OCI-LY1 (cell line): ENCODE data around the gene PPP2R3C.

Experiments used
- H2AFZ ChIP-seq: fragments of 200-600 bp; sonication (generic), shearing (Covaris generic); 2 replicates; pipeline ENCODE4 v1.6.0; 2014; ENCODE audit warnings: antibody characterized with exemption, mild to moderate bottlenecking, low read length
- H3F3A ChIP-seq: fragments of 200-600 bp; sonication (generic), shearing (Covaris generic); 2 replicates; pipeline ENCODE4 v1.6.0; 2014; ENCODE audit warnings: mild to moderate bottlenecking, antibody characterized with exemption, low read length, moderate library complexity; ENCODE audit not compliant: insufficient read depth
- H3K27ac ChIP-seq: fragments of 200-600 bp; sonication (generic); 2 replicates; pipeline ENCODE4 v1.5.1; 2014; ENCODE audit warnings: low read length, mixed run types, mild to moderate bottlenecking, low read depth; ENCODE audit not compliant: poor library complexity, severe bottlenecking
- H3K27me3 ChIP-seq: fragments of 200-600 bp; sonication (generic); 2 replicates; pipeline ENCODE4 v1.6.0; 2014; ENCODE audit warnings: antibody characterized with exemption, mild to moderate bottlenecking, low read length, moderate library complexity; ENCODE audit not compliant: insufficient read depth
- H3K36me3 ChIP-seq: fragments of 200-600 bp; sonication (generic); 2 replicates; pipeline ENCODE4 v1.6.1; 2014; ENCODE audit warnings: mild to moderate bottlenecking, antibody characterized with exemption, low read length, moderate library complexity, mixed read lengths; ENCODE audit not compliant: insufficient read depth
- H3K4me1 ChIP-seq: fragments of 200-600 bp; sonication (generic); 2 replicates; pipeline ENCODE4 v1.5.1; 2014; ENCODE audit warnings: mild to moderate bottlenecking, low read length, moderate library complexity; ENCODE audit not compliant: insufficient read depth, severe bottlenecking
- H3K4me2 ChIP-seq: fragments of 200-600 bp; sonication (generic), shearing (Covaris generic); 2 replicates; pipeline ENCODE4 v1.6.1; 2014; ENCODE audit warnings: low read length
- H3K4me3 ChIP-seq: fragments of 200-600 bp; sonication (generic); 2 replicates; pipeline ENCODE4 v1.5.1; 2014; ENCODE audit warnings: low read length, low read depth, mild to moderate bottlenecking, mixed read lengths; ENCODE audit not compliant: poor library complexity, severe bottlenecking
- H3K79me2 ChIP-seq: fragments of 200-600 bp; shearing (Covaris generic); 2 replicates; pipeline ENCODE4 v1.6.1; 2016; ENCODE audit warnings: mixed run types, low read length, mixed read lengths; ENCODE audit not compliant: insufficient read depth
- H3K9ac ChIP-seq: fragments of 200-600 bp; sonication (generic), shearing (Covaris generic); 2 replicates; pipeline ENCODE4 v1.6.1; 2014; ENCODE audit warnings: mild to moderate bottlenecking, low read length, mixed read lengths
- H3K9me2 ChIP-seq: fragments of 200-600 bp; sonication (generic), shearing (Covaris generic); 2 replicates; pipeline ENCODE4 v1.6.1; 2014; ENCODE audit warnings: low read depth, mild to moderate bottlenecking, low read length, mixed read lengths
- H3K9me3 ChIP-seq: fragments of 200-600 bp; shearing (Covaris generic); 2 replicates; pipeline ENCODE4 v1.6.1; 2014; ENCODE audit warnings: low read length, mixed read lengths
- H4K20me1 ChIP-seq: fragments of 200-600 bp; sonication (generic), shearing (Covaris generic); 2 replicates; pipeline ENCODE4 v1.6.0; 2016; ENCODE audit warnings: mild to moderate bottlenecking, low read length; ENCODE audit not compliant: insufficient read depth
- EZH2 ChIP-seq: fragments of 200-600 bp; sonication (generic), shearing (Covaris generic); IDR thresholded peaks from 2 replicates; pipeline ENCODE4 v1.8.0; 2017; ENCODE audit warnings: borderline replicate concordance, mixed run types, mild to moderate bottlenecking, antibody characterized with exemption, low read length, moderate library complexity, mixed read lengths
- TF ChIP-seq, protein P1 (sequence below): fragments of 200-600 bp; sonication (generic), shearing (Covaris generic); IDR thresholded peaks from 2 replicates; pipeline ENCODE4 v1.5.1; 2017; ENCODE audit warnings: mild to moderate bottlenecking, antibody characterized with exemption, low read length, moderate library complexity, mixed read lengths

The PPP2R3C gene

DNA sequence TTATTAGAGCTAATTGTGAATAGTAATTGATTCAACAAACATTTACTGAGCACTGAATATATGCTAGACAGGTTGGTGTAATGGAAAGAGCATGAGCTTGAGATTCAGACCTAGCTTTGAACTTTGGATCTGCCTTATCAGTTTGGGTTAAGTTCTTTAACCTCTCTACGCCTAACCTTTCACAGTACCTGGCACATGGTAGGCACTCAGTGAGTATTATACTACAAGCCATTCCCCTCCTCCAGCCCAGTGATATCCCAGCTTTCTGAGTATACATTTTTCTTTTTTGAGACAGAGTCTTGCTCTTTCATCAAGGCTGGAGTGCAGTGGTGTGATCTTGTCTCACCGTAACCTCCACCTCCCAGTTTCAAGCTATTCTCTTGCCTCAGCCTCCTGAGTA is 43.7 kb downstream of the PPP2R3C start:
- Histone ChIP-seq H3K27ac (no peak overlapping the region), H3K4me1 (no peaks in the 10 kb centered on the region), H3K9ac (no peak overlapping the region), H3K79me2 (no peaks in the 10 kb centered on the region), H4K20me1 (no peaks in the 10 kb centered on the region), H3F3A (no peaks in the 10 kb centered on the region), H3K4me2 (no peak overlapping the region), H3K4me3 (no peak overlapping the region), H3K9me3 (no peaks in the 10 kb centered on the region), H3K36me3 (peaks cover 10% of the 10 kb centered on the region), H3K27me3 (no peaks in the 10 kb centered on the region), H3K9me2 (no peaks in the 10 kb centered on the region), H2AFZ (no peak overlapping the region)
- TF ChIP-seq, protein P1, sequence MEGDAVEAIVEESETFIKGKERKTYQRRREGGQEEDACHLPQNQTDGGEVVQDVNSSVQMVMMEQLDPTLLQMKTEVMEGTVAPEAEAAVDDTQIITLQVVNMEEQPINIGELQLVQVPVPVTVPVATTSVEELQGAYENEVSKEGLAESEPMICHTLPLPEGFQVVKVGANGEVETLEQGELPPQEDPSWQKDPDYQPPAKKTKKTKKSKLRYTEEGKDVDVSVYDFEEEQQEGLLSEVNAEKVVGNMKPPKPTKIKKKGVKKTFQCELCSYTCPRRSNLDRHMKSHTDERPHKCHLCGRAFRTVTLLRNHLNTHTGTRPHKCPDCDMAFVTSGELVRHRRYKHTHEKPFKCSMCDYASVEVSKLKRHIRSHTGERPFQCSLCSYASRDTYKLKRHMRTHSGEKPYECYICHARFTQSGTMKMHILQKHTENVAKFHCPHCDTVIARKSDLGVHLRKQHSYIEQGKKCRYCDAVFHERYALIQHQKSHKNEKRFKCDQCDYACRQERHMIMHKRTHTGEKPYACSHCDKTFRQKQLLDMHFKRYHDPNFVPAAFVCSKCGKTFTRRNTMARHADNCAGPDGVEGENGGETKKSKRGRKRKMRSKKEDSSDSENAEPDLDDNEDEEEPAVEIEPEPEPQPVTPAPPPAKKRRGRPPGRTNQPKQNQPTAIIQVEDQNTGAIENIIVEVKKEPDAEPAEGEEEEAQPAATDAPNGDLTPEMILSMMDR = no peak
- TF ChIP-seq EZH2 = no peak

DNA sequence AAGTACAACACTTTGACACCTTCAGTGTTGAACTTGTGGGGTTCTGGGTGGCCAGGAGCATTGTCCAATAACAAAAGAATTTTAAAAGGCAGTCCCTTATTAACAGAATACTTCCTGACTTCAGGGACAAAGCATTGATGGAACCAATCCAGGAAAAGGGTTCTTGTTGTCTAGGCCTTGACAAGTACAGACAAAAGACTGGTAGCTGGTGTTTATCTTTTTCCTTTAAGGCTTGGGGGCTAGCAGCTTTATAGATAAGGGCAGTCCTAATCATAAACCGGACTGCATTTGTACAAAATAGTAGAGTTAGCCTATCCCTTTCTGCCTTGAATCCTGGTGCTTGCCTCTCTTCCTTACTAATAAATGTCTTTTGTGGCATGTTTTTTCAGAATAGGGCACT is 48.3 kb downstream of the PPP2R3C start:
- Histone ChIP-seq H3K4me2 (no peak overlapping the region), H3K9me3 (no peaks in the 10 kb centered on the region), H3K79me2 (no peaks in the 10 kb centered on the region), H3K9me2 (no peaks in the 10 kb centered on the region), H2AFZ (no peak overlapping the region), H3K9ac (no peak overlapping the region), H3K4me1 (no peaks in the 10 kb centered on the region), H3K36me3 (peaks cover 10% of the 10 kb centered on the region), H3K27me3 (no peaks in the 10 kb centered on the region), H3F3A (no peaks in the 10 kb centered on the region), H4K20me1 (no peaks in the 10 kb centered on the region), H3K27ac (no peak overlapping the region), H3K4me3 (no peak overlapping the region)
- no peak for TF ChIP-seq EZH2
- TF ChIP-seq, protein P1 = no peak

DNA sequence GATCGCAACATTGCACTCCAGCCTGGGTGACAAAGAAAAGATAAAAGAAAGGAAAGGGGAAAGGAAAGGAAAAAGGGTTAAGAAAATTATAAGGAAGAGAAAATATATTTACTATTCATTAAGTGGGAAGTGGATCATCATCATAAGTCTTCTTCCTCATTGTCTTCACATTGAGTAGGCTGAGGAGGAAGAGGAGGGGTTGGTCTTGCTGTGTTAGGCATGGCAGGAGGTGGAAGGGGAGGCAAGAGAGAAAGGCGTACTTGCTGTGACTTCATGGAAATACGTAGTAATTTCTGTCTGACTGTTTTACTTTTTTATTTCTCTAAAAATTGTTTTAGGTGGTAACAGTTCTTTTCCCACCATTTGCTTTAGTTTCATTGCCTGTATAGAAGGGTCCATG is 49.6 kb downstream of the PPP2R3C start:
- Histone ChIP-seq H3K9ac (no peak overlapping the region), H4K20me1 (no peaks in the 10 kb centered on the region), H3K27ac (no peak overlapping the region), H3K9me2 (no peaks in the 10 kb centered on the region), H2AFZ (no peak overlapping the region), H3K79me2 (no peaks in the 10 kb centered on the region), H3K4me2 (no peak overlapping the region), H3K9me3 (no peaks in the 10 kb centered on the region), H3F3A (no peaks in the 10 kb centered on the region), H3K27me3 (no peaks in the 10 kb centered on the region), H3K4me3 (no peak overlapping the region), H3K4me1 (no peaks in the 10 kb centered on the region), H3K36me3 (peaks cover 12% of the 10 kb centered on the region)
- no peak for TF ChIP-seq EZH2
- TF ChIP-seq, protein P1 = no peak
